HL-60 (cell line): ENCODE results near the gene PARD3.

ENCODE experiments used
- DNase-seq, 2 experiments: peaks; one replicate each; pipeline ENCODE4 v3.0.0-alpha.2; 2010 to 2020; ENCODE audit warnings: low read depth in 1 of 2, low spot score in 1 of 2
- H3K27ac ChIP-seq: fragments of 250-450 bp; sonication (Bioruptor Pico); replicated peaks from 2 replicates; pipeline ENCODE4 v1.5.1; 2020; ENCODE audit warnings: mild to moderate bottlenecking, moderate library complexity
- H3K27me3 ChIP-seq: fragments of 250-450 bp; sonication (Bioruptor Pico); 2 replicates; pipeline ENCODE4 v1.5.1; 2021; ENCODE audit warnings: mild to moderate bottlenecking, moderate library complexity; ENCODE audit not compliant: insufficient read depth, poor library complexity, severe bottlenecking
- H3K4me3 ChIP-seq: replicated peaks from 2 replicates; pipeline ENCODE4 v1.5.1; 2011; ENCODE audit warnings: mild to moderate bottlenecking, control low read depth, low read length; ENCODE audit not compliant: insufficient read depth
- GABPA ChIP-seq: IDR thresholded peaks from 2 replicates; pipeline ENCODE4 v1.6.1; 2012; ENCODE audit warnings: low read depth
- POLR2AphosphoS5 ChIP-seq: IDR thresholded peaks from 2 replicates; pipeline ENCODE4 v1.6.1; 2012; ENCODE audit warnings: low read depth
- REST ChIP-seq: IDR thresholded peaks from 2 replicates; pipeline ENCODE4 v1.6.1; 2012; ENCODE audit warnings: low read depth; ENCODE audit not compliant: insufficient replicate concordance
- SPI1 ChIP-seq: IDR thresholded peaks from 2 replicates; pipeline ENCODE4 v1.6.1; 2012; ENCODE audit warnings: low read depth, mild to moderate bottlenecking, borderline replicate concordance
- TF ChIP-seq, protein P1 (sequence below): IDR thresholded peaks from one replicate; pipeline ENCODE4 v1.5.1; 2011; ENCODE audit warnings: low read length, control low read depth, inconsistent platforms; ENCODE audit not compliant: insufficient read depth

Gene PARD3

DNA sequence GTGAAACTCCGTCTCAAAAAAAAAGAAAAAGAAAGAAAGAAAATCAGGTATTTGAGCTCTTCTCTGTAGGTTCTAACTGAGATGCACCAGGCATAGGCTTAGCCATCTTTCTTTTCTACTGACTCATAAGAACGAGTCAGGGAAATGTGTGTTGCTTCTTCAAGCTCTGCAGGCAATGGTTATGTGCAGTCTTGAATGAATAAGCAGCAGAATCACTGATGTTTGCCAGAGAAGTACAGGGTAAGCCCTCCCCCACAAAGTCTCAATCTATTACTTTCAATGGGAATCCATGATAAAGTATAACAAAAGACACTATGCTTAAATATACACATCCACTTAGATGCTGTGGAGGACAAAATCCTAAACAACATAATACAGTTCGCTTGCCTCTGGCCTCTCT is 239.2 kb downstream of the PARD3 start:
- Histone ChIP-seq H3K27ac (no peak overlapping the region), H3K27me3 (no peaks in the 10 kb centered on the region), H3K4me3 (no peak overlapping the region)
- no peak for DNase-seq
- no peak for TF ChIP-seq POLR2AphosphoS5

GRCh38 chr10:34574353-34574934 is 240.7 kb downstream of the PARD3 start:
- no peak overlapping the region for H3K27ac ChIP-seq
- DNase-seq = no peak
- H3K27me3 ChIP-seq = no peaks in the 10 kb centered on the region
- H3K4me3 ChIP-seq = no peak overlapping the region
- TF ChIP-seq GABPA (no peak), SPI1 (no peak), REST (no peak), POLR2AphosphoS5 (no peak)
- TF ChIP-seq, protein P1, sequence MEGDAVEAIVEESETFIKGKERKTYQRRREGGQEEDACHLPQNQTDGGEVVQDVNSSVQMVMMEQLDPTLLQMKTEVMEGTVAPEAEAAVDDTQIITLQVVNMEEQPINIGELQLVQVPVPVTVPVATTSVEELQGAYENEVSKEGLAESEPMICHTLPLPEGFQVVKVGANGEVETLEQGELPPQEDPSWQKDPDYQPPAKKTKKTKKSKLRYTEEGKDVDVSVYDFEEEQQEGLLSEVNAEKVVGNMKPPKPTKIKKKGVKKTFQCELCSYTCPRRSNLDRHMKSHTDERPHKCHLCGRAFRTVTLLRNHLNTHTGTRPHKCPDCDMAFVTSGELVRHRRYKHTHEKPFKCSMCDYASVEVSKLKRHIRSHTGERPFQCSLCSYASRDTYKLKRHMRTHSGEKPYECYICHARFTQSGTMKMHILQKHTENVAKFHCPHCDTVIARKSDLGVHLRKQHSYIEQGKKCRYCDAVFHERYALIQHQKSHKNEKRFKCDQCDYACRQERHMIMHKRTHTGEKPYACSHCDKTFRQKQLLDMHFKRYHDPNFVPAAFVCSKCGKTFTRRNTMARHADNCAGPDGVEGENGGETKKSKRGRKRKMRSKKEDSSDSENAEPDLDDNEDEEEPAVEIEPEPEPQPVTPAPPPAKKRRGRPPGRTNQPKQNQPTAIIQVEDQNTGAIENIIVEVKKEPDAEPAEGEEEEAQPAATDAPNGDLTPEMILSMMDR = no peak

DNA sequence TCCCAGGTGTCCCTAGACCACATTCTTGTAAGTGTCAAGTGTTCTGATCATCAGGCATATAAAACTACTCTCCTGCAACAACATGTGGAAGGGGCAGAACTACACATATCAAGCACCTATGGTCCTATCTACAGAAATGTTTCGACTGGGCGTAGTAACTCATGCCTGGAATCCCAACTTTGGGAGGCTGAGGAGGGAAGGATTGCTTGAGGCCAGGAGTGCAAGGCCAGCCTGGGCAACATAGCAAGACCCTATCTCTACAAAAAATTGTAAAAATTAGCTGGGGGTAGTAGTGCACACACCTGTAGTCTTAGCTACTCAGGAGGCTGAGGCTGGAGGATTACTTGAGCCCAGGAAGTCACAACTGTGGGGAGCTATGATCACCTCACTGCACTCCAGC is 244.2 kb downstream of the PARD3 start:
- Histone ChIP-seq H3K4me3 (no peak overlapping the region), H3K27ac (no peak overlapping the region), H3K27me3 (no peaks in the 10 kb centered on the region)
- DNase-seq = no peak
- TF ChIP-seq, protein P1 = no peak
- TF ChIP-seq POLR2AphosphoS5 = no peak
- TF ChIP-seq GABPA = no peak
- no peak for TF ChIP-seq REST
- TF ChIP-seq SPI1 = no peak

DNA sequence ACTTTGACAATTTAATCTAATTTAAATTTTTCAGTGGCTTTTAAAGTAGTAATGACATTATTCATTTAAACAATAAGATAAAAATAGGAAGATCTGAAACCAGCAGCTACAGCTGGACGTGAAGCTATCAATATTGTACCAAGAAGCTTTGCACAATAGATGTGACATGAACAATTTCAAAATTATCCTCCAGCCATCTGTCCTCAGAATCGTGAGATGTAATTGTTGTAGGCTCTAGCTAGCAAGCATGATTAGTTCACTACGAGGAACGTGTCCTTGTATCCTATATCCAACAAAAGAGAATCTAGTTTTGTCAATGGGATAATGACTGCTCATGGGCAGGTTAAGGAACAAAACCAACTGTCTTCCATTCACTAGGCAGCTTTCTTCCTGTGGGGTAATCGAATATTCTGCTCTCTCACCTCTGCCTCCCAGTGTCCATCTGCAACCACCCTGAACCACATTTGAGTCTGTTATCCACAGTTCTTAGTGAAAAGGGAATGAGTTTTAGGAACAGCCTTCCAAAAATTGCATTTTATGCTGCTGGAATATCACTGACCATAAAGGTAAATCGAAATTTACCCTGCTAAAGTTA is 247.3 kb downstream of the PARD3 start:
- no peak overlapping the region for H3K27ac ChIP-seq
- no peaks in the 10 kb centered on the region for H3K27me3 ChIP-seq
- TF ChIP-seq REST = no peak
- no peak for DNase-seq
- H3K4me3 ChIP-seq = no peak overlapping the region
